ENCODE measurements around the gene CRACR2B.

Gene CRACR2B

GRCh38 chr11:827897-828192 is at the start of gene CRACR2B:
Gene CRACR2B, plus strand, starts transcription at chr11:827919. Its CDS starts 689 bp downstream, at chr11:828608.
- no peak for DNase-seq

DNA sequence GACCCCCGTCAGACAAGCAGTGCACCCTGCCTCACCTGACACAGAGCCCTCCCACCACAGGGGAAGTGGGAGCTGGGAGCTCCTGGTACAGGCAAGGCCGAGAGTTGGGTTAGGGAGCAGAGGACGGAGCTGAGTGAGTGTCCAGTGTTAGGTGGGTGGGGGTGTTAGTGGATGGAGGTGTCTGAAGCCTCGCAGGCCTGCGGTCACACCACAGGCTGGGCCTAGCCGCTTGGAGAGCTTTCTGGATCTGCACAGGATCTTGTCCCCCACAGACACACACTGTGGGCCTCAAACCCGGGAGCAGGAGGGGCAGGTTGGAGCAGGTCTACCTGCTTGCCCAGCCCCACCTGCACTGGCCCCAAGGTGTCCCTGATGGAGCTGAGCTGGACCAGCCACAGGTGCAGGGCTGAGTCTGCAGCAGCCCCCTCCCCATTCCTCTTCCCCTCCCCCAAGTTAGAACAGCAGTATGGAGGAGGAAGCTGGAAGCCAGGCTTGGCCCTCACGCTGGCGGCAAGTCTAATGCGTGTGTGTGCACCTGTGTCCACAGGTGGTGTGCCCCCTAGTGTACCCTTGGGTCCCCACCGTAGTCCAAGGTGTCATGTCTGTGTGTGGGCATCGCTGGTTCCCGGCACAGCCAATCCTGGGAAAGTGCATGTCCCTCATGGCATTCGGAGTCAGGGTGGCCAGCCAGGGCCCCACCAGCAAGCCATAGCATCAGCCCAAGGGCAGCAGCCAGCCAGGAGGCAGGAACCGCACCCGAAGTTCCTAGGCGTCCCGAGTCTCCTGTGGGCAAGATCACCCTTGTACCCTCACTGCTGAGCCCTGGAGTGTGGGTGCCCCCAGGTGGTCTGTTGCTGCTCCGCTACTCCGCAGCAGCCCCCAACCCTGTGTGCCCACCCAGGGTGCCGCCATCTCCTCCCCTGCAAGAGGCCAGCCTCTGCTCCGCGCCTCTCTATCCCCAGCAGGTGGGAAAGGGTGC is 48.5 kb upstream of the CRACR2B start:
- DNase-seq: no peak

- no peak for DNase-seq
These were observed 47.7 kb upstream of the CRACR2B start for GRCh38 chr11:779955-780532.

DNA sequence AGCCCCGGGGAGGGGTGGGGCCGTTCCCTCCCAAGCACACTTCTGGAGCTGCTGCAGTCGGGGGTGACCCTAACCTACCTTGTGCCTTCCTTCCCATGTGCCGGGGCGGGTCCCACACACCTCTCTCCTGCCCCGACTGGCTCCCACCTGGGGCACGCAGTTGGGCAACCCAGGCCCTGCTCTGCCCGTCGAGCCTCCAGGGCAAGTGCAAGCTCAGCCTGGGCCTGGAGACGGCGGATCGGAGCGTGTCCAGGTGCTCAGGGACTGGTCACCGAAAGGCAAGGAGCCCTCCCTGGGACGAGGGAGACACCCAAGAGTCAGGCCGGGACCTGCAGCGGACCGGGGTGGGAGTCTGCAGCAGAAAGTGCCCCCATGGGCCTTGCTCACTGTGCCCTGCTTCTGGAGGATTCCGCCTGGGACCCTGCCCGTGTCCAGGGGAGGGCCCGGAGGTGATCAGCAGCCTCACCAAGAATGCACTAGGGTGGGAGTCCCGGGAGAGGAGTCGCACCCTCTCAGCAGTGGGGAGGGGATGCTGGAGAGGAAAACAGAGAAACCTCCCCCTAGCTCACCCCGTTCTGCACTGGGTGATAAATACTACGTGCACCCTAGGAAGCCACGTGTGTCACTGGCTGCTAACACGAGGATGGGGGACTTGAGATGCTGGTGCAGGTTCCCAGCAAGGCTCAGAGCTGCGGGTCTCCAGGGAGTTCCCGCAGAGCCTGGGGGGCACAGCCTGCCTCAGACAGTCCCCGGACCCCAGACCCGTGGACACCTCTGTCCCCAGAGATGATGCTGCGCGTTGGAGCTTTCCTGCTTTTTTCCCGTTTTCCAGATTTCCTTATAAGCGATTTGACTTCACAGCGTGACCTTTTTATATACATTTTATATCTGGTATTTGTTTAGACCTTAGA is 45.2 kb upstream of the CRACR2B start:
- DNase-seq: no peak

DNA sequence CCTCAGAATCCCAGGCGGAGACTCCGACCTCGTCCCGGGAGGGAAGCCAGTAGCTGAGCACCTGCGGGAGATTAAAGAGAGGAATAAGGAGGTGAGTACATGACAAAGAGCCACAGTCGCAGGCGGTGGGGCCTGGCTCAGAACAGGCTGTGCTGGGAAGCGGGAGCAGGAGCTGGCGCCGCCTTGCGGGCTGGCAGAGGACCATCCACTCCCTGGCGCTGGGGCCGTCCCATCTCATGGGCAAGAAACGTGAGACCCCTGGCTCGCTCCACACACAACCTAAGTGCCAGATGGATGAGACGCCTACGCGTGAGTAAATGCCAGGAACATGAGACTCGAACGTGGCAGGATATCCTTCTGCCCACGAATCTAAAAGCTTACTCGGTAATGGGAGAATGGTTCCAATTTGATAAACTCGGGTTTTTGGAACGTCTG is 44.1 kb upstream of the CRACR2B start:
- DNase-seq: peak; percentile 81

DNA sequence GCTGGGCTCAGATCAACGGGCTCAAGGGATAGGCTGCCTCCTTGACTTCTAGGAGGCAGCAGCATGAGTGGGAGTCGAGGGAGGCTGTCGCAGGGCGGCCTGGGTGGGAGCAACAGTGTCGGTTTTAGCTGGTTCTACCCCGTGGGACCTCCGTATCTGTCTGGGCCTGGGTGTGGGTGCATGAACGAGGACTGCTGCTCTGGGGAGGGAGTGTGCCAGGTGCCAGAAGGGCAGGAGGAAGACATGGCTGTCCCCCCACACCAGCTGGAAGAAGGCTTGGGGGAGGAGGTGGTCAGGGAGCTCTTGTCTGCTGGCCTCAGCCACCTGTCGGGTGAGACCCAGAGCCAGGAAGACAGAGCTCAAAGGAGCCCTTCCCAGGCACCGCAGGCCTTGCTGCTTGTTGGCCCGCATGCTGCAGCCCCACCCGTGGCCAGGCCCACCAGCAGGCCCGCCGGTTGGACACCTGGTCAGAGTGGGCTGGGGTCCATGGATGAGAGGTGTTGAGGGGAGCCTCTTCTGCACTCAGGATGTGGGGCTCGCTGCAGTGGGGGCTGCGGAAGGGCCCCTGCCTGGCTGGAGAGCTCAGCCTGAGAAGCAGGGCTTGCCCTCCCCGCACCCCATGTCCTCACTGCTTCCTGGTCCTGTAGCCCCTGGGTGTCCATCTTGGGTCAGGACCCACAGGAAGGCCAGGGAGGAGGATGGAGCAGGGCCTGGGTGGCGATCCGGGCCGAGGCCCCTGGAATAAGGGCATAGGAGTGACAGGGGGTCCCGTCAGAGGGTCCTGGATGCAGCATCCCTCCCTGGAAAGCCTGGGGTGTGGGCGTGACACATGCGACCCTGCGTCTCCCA is 41.3 kb upstream of the CRACR2B start:
- DNase-seq: no peak

DNA sequence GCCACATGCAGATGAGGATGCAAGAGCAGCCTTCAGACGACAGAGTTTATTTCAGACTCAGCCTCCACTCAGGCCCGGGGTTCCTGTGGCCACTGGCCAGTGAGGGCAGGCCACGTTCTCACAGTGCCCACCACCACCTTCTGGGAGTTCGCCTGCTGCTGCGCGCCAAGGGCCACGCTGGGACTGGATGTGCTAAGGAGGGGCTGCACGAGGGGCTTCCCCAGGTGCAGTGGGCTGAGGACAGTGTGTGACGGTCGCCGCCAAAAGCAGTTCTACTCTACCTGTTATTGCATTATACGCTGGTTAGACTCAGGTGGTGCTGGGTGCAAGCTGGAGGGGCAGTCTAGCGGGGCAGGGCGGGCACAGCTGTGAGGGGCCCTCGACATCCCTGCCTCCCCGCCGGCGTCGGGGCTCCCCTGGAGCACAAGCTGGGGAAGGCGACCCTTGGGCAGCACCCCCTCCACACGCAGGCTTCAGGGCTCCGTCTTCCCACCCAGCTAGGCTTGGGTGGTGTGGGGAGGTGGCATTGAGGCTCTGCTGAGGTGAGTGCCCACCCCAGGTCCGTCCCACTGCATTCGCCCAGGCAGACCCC is 40.5 kb upstream of the CRACR2B start:
- no peak for DNase-seq

- DNase-seq: no peak
These were observed 39.6 kb upstream of the CRACR2B start for GRCh38 chr11:788009-788640.

DNA sequence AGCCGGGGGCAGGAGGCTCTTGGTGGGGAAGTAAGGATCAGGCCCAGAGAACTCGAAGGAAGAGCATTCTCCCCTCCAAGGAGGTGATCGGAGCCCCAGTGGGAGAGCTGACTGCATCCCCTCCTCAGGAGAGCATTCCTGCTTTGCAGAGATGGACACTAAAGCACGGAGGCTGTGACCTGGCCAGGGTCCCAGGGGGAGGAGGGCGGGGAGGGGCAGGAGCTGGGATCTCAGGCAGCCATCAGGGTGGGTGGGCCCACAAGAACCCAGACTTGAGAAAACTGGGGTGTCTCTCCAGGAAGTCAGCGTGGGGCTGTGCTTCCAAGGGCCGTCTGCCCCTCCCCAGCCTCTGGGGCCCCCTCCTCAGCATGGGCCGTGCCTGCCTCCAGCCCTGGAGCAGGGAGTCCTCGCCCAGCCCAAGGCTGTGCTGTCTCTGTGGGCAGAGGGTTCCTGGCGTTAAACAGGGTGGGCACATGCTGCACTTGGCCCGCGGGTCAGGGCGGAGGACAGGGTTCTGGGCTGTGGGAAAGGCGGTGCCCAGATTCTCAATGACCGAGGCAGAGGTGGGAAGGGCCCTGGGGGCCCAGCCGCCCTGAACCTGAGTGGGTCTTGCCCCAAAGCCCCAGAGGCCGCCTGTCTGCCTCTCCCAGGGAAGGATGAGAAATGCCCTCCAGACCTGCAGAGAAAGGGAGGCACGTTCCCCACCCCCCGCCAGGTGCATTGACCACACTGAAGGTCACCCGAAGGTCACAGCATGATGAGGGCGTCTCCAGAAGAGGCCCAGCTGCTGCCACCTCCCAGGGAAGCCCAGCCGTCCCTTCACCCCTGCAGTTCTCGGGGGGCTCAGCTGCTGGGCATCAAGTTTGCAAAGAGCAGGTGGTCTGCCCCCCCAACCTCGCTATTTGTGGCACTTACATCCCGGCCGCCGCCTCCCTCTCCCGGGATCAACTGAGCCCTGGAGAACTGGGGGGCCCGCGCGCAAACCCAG is 38.5 kb upstream of the CRACR2B start:
- no peak for DNase-seq

DNA sequence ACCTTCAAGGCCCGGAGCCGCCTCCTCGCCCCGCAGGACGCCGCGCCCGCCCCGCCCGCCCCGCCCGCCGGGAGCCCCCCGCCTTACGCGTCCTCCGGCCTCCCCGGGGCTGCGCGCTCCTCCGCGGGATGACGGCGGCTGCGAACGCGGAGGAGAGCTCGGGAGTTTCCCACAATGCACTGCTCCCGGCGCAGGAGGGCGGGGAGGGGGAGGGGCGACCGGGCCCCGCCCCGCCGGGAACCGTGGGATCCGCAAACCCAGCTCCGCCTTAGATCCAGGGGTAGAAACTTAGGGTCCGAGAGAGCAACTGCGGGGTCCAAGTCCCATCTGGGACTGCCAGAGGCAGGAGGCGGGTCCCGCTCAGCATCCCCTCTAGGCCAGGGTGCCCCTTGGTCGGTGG is 37.8 kb upstream of the CRACR2B start, which contains the start of gene CEND1:
TSS of gene CEND1 (minus strand) at position 148 of the 400 bp plus-strand sequence. CDS start 1,514 bp downstream, outside the sequence.
- peak; percentile 77 for DNase-seq

DNA sequence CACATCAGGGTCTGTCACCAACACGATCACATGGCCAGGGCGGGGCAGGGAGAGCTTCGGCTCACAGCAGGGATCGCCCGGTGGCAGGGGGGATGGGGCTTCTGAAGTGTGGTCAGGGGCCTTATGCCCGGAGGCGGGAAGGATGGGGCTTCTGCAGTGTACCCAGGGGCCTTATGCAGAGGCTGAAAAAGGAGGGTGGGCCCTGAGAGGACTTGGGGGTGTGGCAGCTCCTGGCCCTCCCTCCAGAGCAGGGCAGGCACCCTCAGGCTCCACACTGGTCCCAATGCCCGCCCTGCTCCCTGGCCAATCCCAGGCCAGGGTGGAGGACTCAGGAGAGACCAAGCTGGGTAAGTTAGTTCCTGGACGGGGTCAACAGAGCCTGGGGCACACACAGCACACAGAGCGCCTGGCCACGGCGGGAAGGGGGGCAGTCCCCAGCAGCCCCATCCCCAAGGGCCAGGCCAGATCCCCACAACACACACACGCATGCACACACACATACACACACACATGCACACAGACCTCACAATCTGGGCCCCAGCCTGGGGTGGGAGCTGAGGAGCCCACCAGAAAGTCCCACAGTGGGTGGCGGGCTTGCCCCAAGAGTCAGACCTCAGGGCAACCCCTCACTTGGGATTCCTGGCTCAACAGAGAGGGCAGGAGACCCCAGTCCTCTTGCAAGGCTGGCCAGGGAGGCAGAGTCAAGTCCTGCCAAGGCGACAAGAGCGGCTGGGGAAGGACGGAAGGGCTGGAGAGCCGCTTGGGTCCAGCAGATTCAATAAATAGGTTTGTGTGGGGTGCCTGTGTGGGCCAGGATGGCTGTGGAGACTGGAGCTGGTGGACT is 36.8 kb upstream of the CRACR2B start:
- no peak for DNase-seq

- DNase-seq: no peak
These were observed 35.8 kb upstream of the CRACR2B start for GRCh38 chr11:791658-792534.

GRCh38 chr11:792535-792821 is 35.2 kb upstream of the CRACR2B start:
- DNase-seq: no peak

- no peak for DNase-seq
These were observed 34.8 kb upstream of the CRACR2B start for GRCh38 chr11:792873-793272.

- DNase-seq: no peak
These were observed 34.2 kb upstream of the CRACR2B start for GRCh38 chr11:793556-793955.

- DNase-seq: no peak
These were observed 33.5 kb upstream of the CRACR2B start for GRCh38 chr11:794013-794765.
